ENCODE results near the gene DNM3.

The DNM3 gene

DNA sequence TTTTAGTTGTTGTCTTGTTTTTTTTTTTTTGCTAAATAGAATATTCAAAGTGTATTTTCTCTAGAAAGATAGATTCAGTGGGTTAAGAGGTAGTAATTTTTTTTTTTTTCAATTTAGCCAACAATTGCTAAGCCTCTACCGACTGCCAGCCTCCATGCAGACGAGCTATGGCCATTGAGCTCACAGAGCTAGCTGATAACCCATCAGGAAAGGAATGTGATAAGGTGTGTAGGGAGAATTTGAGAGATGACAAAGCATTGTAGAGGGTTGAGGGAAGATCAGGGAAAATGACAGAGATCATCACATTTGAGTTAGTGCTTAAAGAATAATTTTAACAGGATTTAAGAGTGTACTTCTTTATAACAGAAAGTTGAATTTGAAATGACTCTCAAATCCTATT, 30.6 kb downstream of the DNM3 start:
- no peak for TF ChIP-seq CTCF (IDR thresholded peaks at IDR 0.05; ENCODE audit: borderline replicate concordance, control extremely low read depth, extremely low read depth, insufficient read depth, missing control alignments)
- no peak for DNase-seq (ENCODE audit: low spot score)
- in situ Hi-C loops (cut with MboI; ENCODE audit: low sequenced_read_pairs, unreplicated experiment): no loop called here

GRCh38 chr1:171872430-171872829, 31.1 kb downstream of the DNM3 start:
- TF ChIP-seq CTCF (IDR thresholded peaks at IDR 0.05; ENCODE audit: borderline replicate concordance, control extremely low read depth, extremely low read depth, insufficient read depth, missing control alignments): no peak
- no peak for DNase-seq (ENCODE audit: low spot score)
- in situ Hi-C loops (cut with MboI; ENCODE audit: low sequenced_read_pairs, unreplicated experiment): no loop called here

DNA sequence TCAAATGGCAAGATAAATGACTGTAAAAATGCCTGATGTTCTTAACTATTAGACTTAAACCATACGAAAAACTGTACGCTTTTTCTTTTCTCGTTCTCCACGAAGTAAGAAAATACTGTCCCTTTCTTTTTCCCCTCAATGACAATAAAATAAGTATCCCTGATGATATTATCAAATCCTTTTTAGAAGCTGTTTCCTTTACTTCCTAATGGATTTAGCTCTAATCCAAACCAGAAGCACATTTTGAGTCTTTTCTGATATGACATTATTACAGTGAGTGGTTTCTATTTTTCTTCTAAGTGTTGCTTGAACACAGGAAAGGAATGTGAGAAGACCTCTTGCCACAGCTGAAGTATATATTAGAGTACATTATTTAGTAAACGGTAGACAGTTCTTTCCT, 32.4 kb downstream of the DNM3 start:
- no peak for TF ChIP-seq CTCF (IDR thresholded peaks at IDR 0.05; ENCODE audit: borderline replicate concordance, control extremely low read depth, extremely low read depth, insufficient read depth, missing control alignments)
- in situ Hi-C loops (cut with MboI; ENCODE audit: low sequenced_read_pairs, unreplicated experiment): no loop called here

GRCh38 chr1:171877701-171878100, 36.4 kb downstream of the DNM3 start:
- TF ChIP-seq CTCF (IDR thresholded peaks at IDR 0.05; ENCODE audit: borderline replicate concordance, control extremely low read depth, extremely low read depth, insufficient read depth, missing control alignments): no peak
- in situ Hi-C loops (cut with MboI; ENCODE audit: low sequenced_read_pairs, unreplicated experiment): no loop called here
- peak; percentile 50 for DNase-seq (ENCODE audit: low spot score)

More for the DNA sequence above, 32.4 kb downstream of the DNM3 start:
- DNase-seq (ENCODE audit: low spot score): no peak

DNA sequence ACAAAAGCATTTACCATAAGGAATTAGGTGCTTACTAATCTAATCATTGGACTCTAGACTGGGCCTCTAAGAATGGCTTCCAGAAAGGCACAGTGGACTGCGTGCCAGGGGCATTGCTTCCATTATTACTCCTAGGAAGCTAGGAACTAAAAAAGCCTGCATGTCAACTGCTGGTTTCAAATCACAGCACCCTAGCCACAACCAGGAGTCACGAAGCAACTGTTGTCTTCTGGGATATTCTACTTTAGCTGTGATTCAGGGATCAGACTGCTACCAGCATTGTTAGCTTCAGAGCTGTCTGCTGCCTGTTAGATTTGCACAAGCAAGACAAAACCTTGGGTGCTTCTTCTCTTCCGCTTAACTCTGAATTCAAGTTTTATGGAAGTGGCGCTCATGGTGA, 38.3 kb downstream of the DNM3 start:
- no peak for TF ChIP-seq CTCF (IDR thresholded peaks at IDR 0.05; ENCODE audit: borderline replicate concordance, control extremely low read depth, extremely low read depth, insufficient read depth, missing control alignments)
- in situ Hi-C loops (cut with MboI; ENCODE audit: low sequenced_read_pairs, unreplicated experiment): no loop called here

DNA sequence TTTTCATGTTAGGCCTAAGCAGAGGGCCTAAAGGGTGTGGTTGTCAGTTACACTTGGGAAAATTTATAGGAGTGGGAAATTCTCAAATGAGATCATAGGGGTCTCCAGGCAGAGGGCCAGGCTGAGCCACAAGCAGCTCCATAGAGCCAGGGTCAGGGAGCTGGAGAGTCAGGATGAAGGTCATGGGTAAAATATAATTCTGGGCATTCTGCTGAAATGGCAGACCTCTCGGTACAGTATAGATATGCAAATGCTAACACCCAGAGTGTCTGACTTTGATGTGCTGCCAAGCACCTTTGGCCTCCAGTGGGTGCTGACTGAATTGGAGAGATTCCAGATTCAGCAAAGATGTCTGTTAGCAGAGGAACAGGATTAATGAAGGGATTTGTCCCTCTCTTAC, 40.1 kb downstream of the DNM3 start:
- DNase-seq (ENCODE audit: low spot score): no peak
- no peak for TF ChIP-seq CTCF (IDR thresholded peaks at IDR 0.05; ENCODE audit: borderline replicate concordance, control extremely low read depth, extremely low read depth, insufficient read depth, missing control alignments)
- in situ Hi-C loops (cut with MboI; ENCODE audit: low sequenced_read_pairs, unreplicated experiment): no loop called here

More for the DNA sequence above, 38.3 kb downstream of the DNM3 start:
- no peak for DNase-seq (ENCODE audit: low spot score)

GRCh38 chr1:171883849-171884248, 42.6 kb downstream of the DNM3 start:
- in situ Hi-C loops (cut with MboI; ENCODE audit: low sequenced_read_pairs, unreplicated experiment): no loop called here
- DNase-seq (ENCODE audit: low spot score): no peak
- TF ChIP-seq CTCF (IDR thresholded peaks at IDR 0.05; ENCODE audit: borderline replicate concordance, control extremely low read depth, extremely low read depth, insufficient read depth, missing control alignments): no peak

All from GM13976 (cell line).